ENCODE measurements around the gene SPN.
"Not testable (repeated sequence)": the region's sequence is repeated elsewhere in the genome, so short reads cannot be mapped to it uniquely, and the experiment has no call there.

Gene SPN

GRCh38 chr16:29705030-29705429 lies 42.0 kb downstream of the SPN start:
- H3F3A ChIP-seq (ENCODE audit: insufficient read depth, low read length) = no peaks in the 10 kb centered on the region
- 0 out of 2 replicates have a peak, but pooled peaks cover 3% of the 10 kb centered on the region for H3K9me3 ChIP-seq (ENCODE audit: low read length)
- H3K36me3 ChIP-seq (ENCODE audit: insufficient read depth, low read length) = no peaks in the 10 kb centered on the region
- peaks cover 47% of the 10 kb centered on the region for H3K4me1 ChIP-seq (ENCODE audit: insufficient read depth, low read length, severe bottlenecking)
- no peaks in the 10 kb centered on the region for H3K9me2 ChIP-seq (ENCODE audit: low read depth, low read length)
- no peak overlapping the region for H3K27ac ChIP-seq (ENCODE audit: low read depth, low read length, poor library complexity, severe bottlenecking)
- H4K20me1 ChIP-seq (ENCODE audit: insufficient read depth, low read length) = no peaks in the 10 kb centered on the region
- no peak overlapping the region for H2AFZ ChIP-seq (ENCODE audit: low read length)
- no peak for TF ChIP-seq CTCF (IDR thresholded peaks at IDR 0.05; ENCODE audit: low read length)
- H3K4me3 ChIP-seq (ENCODE audit: low read depth, low read length, poor library complexity, severe bottlenecking) = no peak overlapping the region
- no peak overlapping the region for H3K9ac ChIP-seq (ENCODE audit: low read length)
- H3K4me2 ChIP-seq (ENCODE audit: low read length) = no peak overlapping the region
- H3K27me3 ChIP-seq (ENCODE audit: insufficient read depth, low read length) = no peaks in the 10 kb centered on the region
- no peaks in the 10 kb centered on the region for H3K79me2 ChIP-seq (ENCODE audit: insufficient read depth, low read length)

GRCh38 chr16:29707160-29707559 lies 44.1 kb downstream of the SPN start:
- not testable (repeated sequence) for H3K36me3 ChIP-seq (ENCODE audit: insufficient read depth, low read length); H3K27me3 ChIP-seq (ENCODE audit: insufficient read depth, low read length); H3K9me2 ChIP-seq (ENCODE audit: low read depth, low read length); H3K4me3 ChIP-seq (ENCODE audit: low read depth, low read length, poor library complexity, severe bottlenecking); H2AFZ ChIP-seq (ENCODE audit: low read length); H3K9ac ChIP-seq (ENCODE audit: low read length); H3K9me3 ChIP-seq (ENCODE audit: low read length); H3K79me2 ChIP-seq (ENCODE audit: insufficient read depth, low read length); H3F3A ChIP-seq (ENCODE audit: insufficient read depth, low read length); H3K4me2 ChIP-seq (ENCODE audit: low read length); H4K20me1 ChIP-seq (ENCODE audit: insufficient read depth, low read length)
- Histone ChIP-seq H3K4me1 (ENCODE audit: insufficient read depth, low read length, severe bottlenecking) (peaks cover 45% of the 10 kb centered on the region), H3K27ac (ENCODE audit: low read depth, low read length, poor library complexity, severe bottlenecking) (peak overlapping the region; percentile 68)

- Histone ChIP-seq H3K4me1 (ENCODE audit: insufficient read depth, low read length, severe bottlenecking) (peaks cover 31% of the 10 kb centered on the region), H2AFZ (ENCODE audit: low read length) (no peak overlapping the region), H3K4me3 (ENCODE audit: low read depth, low read length, poor library complexity, severe bottlenecking) (no peak overlapping the region), H4K20me1 (ENCODE audit: insufficient read depth, low read length) (no peaks in the 10 kb centered on the region), H3K9me3 (ENCODE audit: low read length) (0 out of 2 replicates have a peak, but pooled peaks cover 3% of the 10 kb centered on the region), H3K27me3 (ENCODE audit: insufficient read depth, low read length) (no peaks in the 10 kb centered on the region), H3K9ac (ENCODE audit: low read length) (no peak overlapping the region), H3K79me2 (ENCODE audit: insufficient read depth, low read length) (no peaks in the 10 kb centered on the region), H3K36me3 (ENCODE audit: insufficient read depth, low read length) (no peaks in the 10 kb centered on the region), H3K4me2 (ENCODE audit: low read length) (no peak overlapping the region), H3F3A (ENCODE audit: insufficient read depth, low read length) (no peaks in the 10 kb centered on the region), H3K27ac (ENCODE audit: low read depth, low read length, poor library complexity, severe bottlenecking) (no peak overlapping the region), H3K9me2 (ENCODE audit: low read depth, low read length) (no peaks in the 10 kb centered on the region)
- TF ChIP-seq CTCF (IDR thresholded peaks at IDR 0.05; ENCODE audit: low read length) = no peak
- TF ChIP-seq EZH2 (IDR thresholded peaks at IDR 0.05; ENCODE audit: borderline replicate concordance, low read length) = no peak
Observed at GRCh38 chr16:29708917-29709600, 46.0 kb downstream of the SPN start.

- not testable (repeated sequence) for H3K4me3 ChIP-seq (ENCODE audit: low read depth, low read length, poor library complexity, severe bottlenecking); H3F3A ChIP-seq (ENCODE audit: insufficient read depth, low read length); H2AFZ ChIP-seq (ENCODE audit: low read length); H3K9me3 ChIP-seq (ENCODE audit: low read length); H3K9me2 ChIP-seq (ENCODE audit: low read depth, low read length); H3K27me3 ChIP-seq (ENCODE audit: insufficient read depth, low read length); H3K36me3 ChIP-seq (ENCODE audit: insufficient read depth, low read length); H4K20me1 ChIP-seq (ENCODE audit: insufficient read depth, low read length); H3K4me2 ChIP-seq (ENCODE audit: low read length); H3K9ac ChIP-seq (ENCODE audit: low read length); H3K79me2 ChIP-seq (ENCODE audit: insufficient read depth, low read length); H3K27ac ChIP-seq (ENCODE audit: low read depth, low read length, poor library complexity, severe bottlenecking)
- H3K4me1 ChIP-seq (ENCODE audit: insufficient read depth, low read length, severe bottlenecking) = peaks cover 35% of the 10 kb centered on the region
Observed at GRCh38 chr16:29709657-29710056, 46.6 kb downstream of the SPN start.

Data from OCI-LY1 (cell line).